ENCODE data around the gene UBR1. TPM values are rescaled to one million over a fixed set of nuclear protein-coding genes. Genes with fewer than 3 reads are reported as not detected.

Gene UBR1
- total and polyA plus RNA-seq, 2 donors (not counting 3 experiments of a cell fraction or from before 2014, with no cell fraction given), result 5.3 to 26.9 TPM

- dilution Hi-C loops (cut with MboI; ENCODE audit: extremely low pct_ligation_motif_present, low sequenced_read_pairs), result no loop called here
- Histone ChIP-seq H3K27ac (ENCODE audit: insufficient read depth, low read depth, low read length) (no peak overlapping the region), H3K9ac (replicated peaks; ENCODE audit: extremely low read depth, insufficient read depth, low read length) (no peak overlapping the region), H2AFZ (ENCODE audit: low read depth, low read length) (no peak overlapping the region), H3K9me3 (replicated peaks; ENCODE audit: control insufficient read depth, insufficient read depth, low read length) (no peaks in the 10 kb centered on the region), H3K4me2 (ENCODE audit: insufficient read depth, low read length) (no peak overlapping the region), H4K20me1 (replicated peaks; ENCODE audit: control insufficient read depth, extremely low read depth, insufficient read depth, low read length) (no peaks in the 10 kb centered on the region), H3K4me3 (replicated peaks in 1 of 3; ENCODE audit: insufficient read depth in 1 of 3, low read depth in 1 of 3, low read length in 3 of 3) (no peak overlapping the region), H3K36me3 (ENCODE audit: control insufficient read depth in 2 of 2, extremely low read depth in 1 of 2, insufficient read depth in 2 of 2, low read length in 2 of 2) (peaks cover 4 to 20% of the 10 kb centered on the region in 2 experiments), H3K9me1 (replicated peaks; ENCODE audit: control insufficient read depth, extremely low read depth, insufficient read depth, low read length) (no peaks in the 10 kb centered on the region), H3K79me2 (ENCODE audit: control insufficient read depth, insufficient read depth, low read length) (no peaks in the 10 kb centered on the region), H3K27me3 (ENCODE audit: control insufficient read depth in 2 of 2, insufficient read depth in 2 of 2, low read length in 2 of 2) (no peaks in the 10 kb centered on the region), H3K4me1 (ENCODE audit: control insufficient read depth, extremely low read depth, insufficient read depth, low read length) (no peaks in the 10 kb centered on the region)
- no TSS peak for BruUV-seq (replicated peaks)
- intact Hi-C loops (cut with micrococcal nuclease), result no loop called here
- ChIA-PET POLR2A (no interaction called here), CTCF (no interaction called here)
- FAIRE-seq, result no peak
- TF ChIP-seq POLR2AphosphoS5 (IDR thresholded peaks at IDR 0.05; ENCODE audit: insufficient read depth, low read depth, low read length) (no peak), JUN (IDR thresholded peaks at IDR 0.05; ENCODE audit: borderline replicate concordance, insufficient read depth, insufficient read length, low read depth) (no peak), FOS (IDR thresholded peaks at IDR 0.05; ENCODE audit: borderline replicate concordance, insufficient read depth, low read length) (no peak), MYC (IDR thresholded peaks at IDR 0.05; ENCODE audit: low read depth, low read length) (no peak), GATA2 (IDR thresholded peaks at IDR 0.05; ENCODE audit: insufficient read depth, insufficient read length, low read depth, low read length) (no peak), MAX (IDR thresholded peaks at IDR 0.05; ENCODE audit: insufficient read depth, insufficient read length) (no peak), CTCF (IDR thresholded peaks at IDR 0.05; ENCODE audit: extremely low read depth in 1 of 2, insufficient read depth in 1 of 2, low read depth in 1 of 2, low read length in 2 of 2) (no peak), EZH2 (IDR thresholded peaks at IDR 0.05; ENCODE audit: borderline replicate concordance, low read depth, low read length, severe bottlenecking) (no peak), POLR2A (IDR thresholded peaks at IDR 0.05; ENCODE audit: low read depth, low read length) (no peak)
- no peak for DNase-seq (ENCODE audit: low read depth, low spot score)
Observed at GRCh38 chr15:42973114-42973513, 132.7 kb downstream of the UBR1 start.
